Measurements from ENCODE around the gene KRT34.

KRT34 gene

DNA sequence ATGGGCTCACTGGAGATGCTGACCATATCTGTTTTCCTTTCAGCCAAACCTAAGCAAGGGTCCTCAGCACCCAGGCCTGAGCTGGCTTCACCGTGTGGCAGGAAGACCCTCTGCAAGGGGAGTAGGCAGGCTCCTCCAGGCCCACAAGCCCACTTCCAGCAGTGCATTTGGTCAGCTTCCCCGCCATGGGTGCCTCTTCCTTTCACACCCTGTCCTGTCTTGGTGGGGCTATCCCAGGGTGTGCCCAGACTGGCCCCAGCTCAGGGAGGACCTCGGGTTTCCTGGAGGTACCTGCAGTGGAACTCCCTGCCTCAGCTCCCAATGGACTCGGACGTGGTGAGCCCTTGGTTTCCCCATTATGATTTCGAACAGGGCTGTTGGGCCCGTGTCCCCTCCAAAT is 53.9 kb downstream of the KRT34 start:
- DNase-seq: no peak

Measured in activated T-cell treated with anti-CD3 and anti-CD28 coated beads for 4 hours (primary cell).